HepG2 (cell line): Measurements from ENCODE around the gene VPS11. TPM values are rescaled to one million over a fixed set of nuclear protein-coding genes. Genes with fewer than 3 reads are reported as not detected.

Experiments used
- AGO2 ChIP-seq: fragments of 200-400 bp; formaldehyde crosslinking; optimal IDR thresholded peaks from 2 replicates; pipeline ENCODE3; 2017; ENCODE audit warnings: mild to moderate bottlenecking, low read depth, low read length, moderate library complexity
- FOXO4 ChIP-seq: sonication (generic); formaldehyde crosslinking; conservative IDR thresholded peaks from 2 replicates; pipeline ENCODE4 v1.8.1; 2023; ENCODE audit warnings: missing genetic modification reagents
- HNRNPL ChIP-seq: fragments of 200-400 bp; formaldehyde crosslinking; IDR thresholded peaks from 2 replicates; pipeline ENCODE4 v1.6.1; 2017; ENCODE audit warnings: mild to moderate bottlenecking, low read depth, low read length
- MXI1 ChIP-seq: IDR thresholded peaks from 3 replicates; pipeline ENCODE4 v1.6.1; 2012; ENCODE audit warnings: low read depth, low read length, inconsistent platforms, borderline replicate concordance
- MYPOP ChIP-seq: sonication (generic); formaldehyde crosslinking; IDR thresholded peaks from 2 replicates; pipeline ENCODE4 v1.8.1; 2023; ENCODE audit warnings: mild to moderate bottlenecking, moderate library complexity, missing genetic modification reagents
- PAXIP1 ChIP-seq: sonication (generic); formaldehyde crosslinking; conservative IDR thresholded peaks from 2 replicates; pipeline ENCODE4 v1.4.0; 2020; ENCODE audit warnings: mild to moderate bottlenecking, missing genetic modification reagents, moderate library complexity
- SOX5 ChIP-seq: IDR thresholded peaks from 2 replicates; pipeline ENCODE4 v1.6.1; 2016; ENCODE audit warnings: borderline replicate concordance
- SSRP1 ChIP-seq: IDR thresholded peaks from 2 replicates; pipeline ENCODE4 v1.6.1; 2016; ENCODE audit warnings: control low read depth
- ZBED4 ChIP-seq: sonication (generic); formaldehyde crosslinking; IDR thresholded peaks from 2 replicates; pipeline ENCODE4 v1.4.0; 2020; ENCODE audit warnings: missing genetic modification reagents, borderline replicate concordance
- ZHX1 ChIP-seq: sonication (generic); formaldehyde crosslinking; IDR thresholded peaks from 2 replicates; pipeline ENCODE4 v1.8.1; 2022; ENCODE audit warnings: low read depth, mild to moderate bottlenecking, missing genetic modification reagents
- ZNF251 ChIP-seq: sonication (generic); formaldehyde crosslinking; IDR thresholded peaks from 2 replicates; pipeline ENCODE4 v1.9.0; 2021; ENCODE audit warnings: mild to moderate bottlenecking, missing genetic modification reagents
- ZNF331 ChIP-seq: sonication (generic); formaldehyde crosslinking; IDR thresholded peaks from 2 replicates; pipeline ENCODE4 v1.4.0; 2020; ENCODE audit warnings: missing genetic modification reagents
- ZNF382 ChIP-seq: sonication (generic); formaldehyde crosslinking; IDR thresholded peaks from 2 replicates; pipeline ENCODE4 v1.5.0; 2020; ENCODE audit warnings: missing genetic modification reagents, mild to moderate bottlenecking, borderline replicate concordance
- ZNF530 ChIP-seq: sonication (generic); formaldehyde crosslinking; IDR thresholded peaks from 2 replicates; pipeline ENCODE4 v1.5.0; 2020; ENCODE audit warnings: low read depth, mild to moderate bottlenecking, missing genetic modification reagents
- polyA plus RNA-seq, 8 experiments: library from polyadenylated mRNA; depleted of rRNA in 3 of 8; stranded (reverse) in 7 of 8; unstranded in 1 of 8; fragments of >200 nt; fragmentation: Illumina TruSeq in 4 of 8; extraction: Trizol in 4 of 8; gene quantifications; 2 replicates each; pipeline versions ENCODE4 v1.2.1 to v1.2.3, GENCODE V29; 2011 to 2016; ENCODE audit warnings: low read depth in 4 of 8, missing spikeins in 1 of 8, mixed read lengths in 1 of 8; ENCODE audit not compliant: insufficient read depth in 1 of 8
- total RNA-seq, 5 experiments: library from RNA; depleted of rRNA; stranded (reverse); fragments of >200 nt; fragmentation: Illumina TruSeq; extraction: Trizol; gene quantifications; 2 replicates each; pipeline ENCODE4 v1.2.3, GENCODE V29; 2016; ENCODE audit warnings: low read depth in 1 of 5

Gene VPS11
- total and polyA plus RNA-seq, 2 of the 13 experiments (the other 11 are each of a cell fraction or from before 2014, with no cell fraction given) = 13.7 to 21.6 TPM

- peak; percentile 56; the same call in 1 of the 2 replicates for TF ChIP-seq PAXIP1 (CRISPR knock-in tag)
- TF ChIP-seq MXI1 = no peak
- TF ChIP-seq AGO2 = peak; percentile 32
- TF ChIP-seq ZHX1 (CRISPR knock-in tag) = 0 out of 2 replicates have a peak, but pooled peaks have one; percentile 24
- TF ChIP-seq SSRP1 (CRISPR knock-in tag) = 0 out of 2 replicates have a peak, but pooled peaks have one; percentile 23
- TF ChIP-seq ZNF382 (CRISPR knock-in tag) = no peak
- TF ChIP-seq FOXO4 (CRISPR knock-in tag) = no peak
- TF ChIP-seq HNRNPL = 0 out of 2 replicates have a peak, but pooled peaks have one; percentile 15
- no peak for TF ChIP-seq ZNF530
- TF ChIP-seq MYPOP = no peak
- no peak for TF ChIP-seq SOX5 (CRISPR knock-in tag)
- TF ChIP-seq ZNF251 = peak; percentile 53; the same call in 1 of the 2 replicates
- 0 out of 2 replicates have a peak, but pooled peaks have one; percentile 22 for TF ChIP-seq ZNF331 (CRISPR knock-in tag)
- TF ChIP-seq ZBED4 (CRISPR knock-in tag) = no peak
These were observed 41.4 kb upstream of the VPS11 start (continued) for GRCh38 chr11:119025978-119026766.
